HepG2 (cell line): ENCODE measurements around the gene PSD4. TPM values are rescaled to one million over a fixed set of nuclear protein-coding genes. Genes with fewer than 3 reads are reported as not detected.
A peak's percentile ranks its signal among the peaks of the same experiment; 100 is the strongest.

Source experiments
- ARNT2 ChIP-seq: sonication (generic); formaldehyde crosslinking; IDR thresholded peaks from 2 replicates; pipeline ENCODE4 v1.8.0; 2022; ENCODE audit warnings: mild to moderate bottlenecking, low read depth, missing genetic modification reagents, moderate library complexity
- CBX1 ChIP-seq: IDR thresholded peaks from one replicate; pipeline ENCODE4 v1.6.1; 2016; ENCODE audit warnings: antibody characterized with exemption, low read depth
- CC2D1A ChIP-seq: sonication (generic); formaldehyde crosslinking; IDR thresholded peaks from 2 replicates; pipeline ENCODE4 v1.8.1; 2023; ENCODE audit warnings: mild to moderate bottlenecking, missing genetic modification reagents
- GLI4 ChIP-seq: sonication (generic); formaldehyde crosslinking; IDR thresholded peaks from 2 replicates; pipeline ENCODE4 v1.5.1; 2020; ENCODE audit warnings: missing genetic modification reagents, mild to moderate bottlenecking, moderate library complexity, borderline replicate concordance
- HOXA9 ChIP-seq: sonication (generic); formaldehyde crosslinking; IDR thresholded peaks from 2 replicates; pipeline ENCODE4 v1.8.1; 2022; ENCODE audit warnings: missing genetic modification reagents, mild to moderate bottlenecking, moderate library complexity, borderline replicate concordance
- NCOR1 ChIP-seq: fragments of 200-600 bp; sonication (generic); IDR thresholded peaks from 2 replicates; pipeline ENCODE4 v1.7.0; 2017; ENCODE audit warnings: antibody characterized with exemption, low read length, borderline replicate concordance
- NFYC ChIP-seq: IDR thresholded peaks from 2 replicates; pipeline ENCODE4 v1.6.1; 2016; ENCODE audit warnings: missing genetic modification reagents, missing compliant biosample characterization
- RARG ChIP-seq: sonication (generic); formaldehyde crosslinking; IDR thresholded peaks from 2 replicates; pipeline ENCODE4 v1.4.0; 2020; ENCODE audit warnings: low read depth, mild to moderate bottlenecking, missing genetic modification reagents
- STAT5B ChIP-seq: sonication (generic); formaldehyde crosslinking; IDR thresholded peaks from 2 replicates; pipeline ENCODE4 v1.4.0; 2020; ENCODE audit warnings: missing genetic modification reagents
- ZFY ChIP-seq: sonication (generic); formaldehyde crosslinking; IDR thresholded peaks from 2 replicates; pipeline ENCODE4 v1.4.0; 2020; ENCODE audit warnings: missing genetic modification reagents
- ZNF138 ChIP-seq: sonication (generic); formaldehyde crosslinking; IDR thresholded peaks from 2 replicates; pipeline ENCODE4 v1.5.0; 2020; ENCODE audit warnings: mild to moderate bottlenecking, low read depth, missing genetic modification reagents
- ZNF160 ChIP-seq: sonication (generic); formaldehyde crosslinking; IDR thresholded peaks from 2 replicates; pipeline ENCODE4 v1.8.0; 2022; ENCODE audit warnings: mild to moderate bottlenecking, inconsistent platforms, missing genetic modification reagents
- ZNF782 ChIP-seq: sonication (generic); formaldehyde crosslinking; IDR thresholded peaks from 2 replicates; pipeline ENCODE4 v1.4.0; 2020; ENCODE audit warnings: missing genetic modification reagents, mild to moderate bottlenecking, borderline replicate concordance
- ZNF891 ChIP-seq: sonication (generic); formaldehyde crosslinking; IDR thresholded peaks from 2 replicates; pipeline ENCODE4 v1.5.0; 2020; ENCODE audit warnings: mild to moderate bottlenecking, missing genetic modification reagents
- polyA plus RNA-seq, 8 experiments: library from polyadenylated mRNA; depleted of rRNA in 3 of 8; stranded (reverse) in 7 of 8; unstranded in 1 of 8; fragments of >200 nt; fragmentation: Illumina TruSeq in 4 of 8; extraction: Trizol in 4 of 8; gene quantifications; 2 replicates each; pipeline versions ENCODE4 v1.2.1 to v1.2.3, GENCODE V29; 2011 to 2016; ENCODE audit warnings: low read depth in 4 of 8, missing spikeins in 1 of 8, mixed read lengths in 1 of 8; ENCODE audit not compliant: insufficient read depth in 1 of 8
- total RNA-seq, 5 experiments: library from RNA; depleted of rRNA; stranded (reverse); fragments of >200 nt; fragmentation: Illumina TruSeq; extraction: Trizol; gene quantifications; 2 replicates each; pipeline ENCODE4 v1.2.3, GENCODE V29; 2016; ENCODE audit warnings: low read depth in 1 of 5
- TF ChIP-seq, protein P1 (sequence below): sonication (generic); IDR thresholded peaks from 2 replicates; pipeline ENCODE4 v1.6.1; 2016; ENCODE audit warnings: low read depth, borderline replicate concordance
- TF ChIP-seq, protein P2 (sequence below): sonication (generic); formaldehyde crosslinking; IDR thresholded peaks from 2 replicates; pipeline ENCODE4 v1.4.0; 2020; ENCODE audit warnings: mild to moderate bottlenecking, missing genetic modification reagents
- TF ChIP-seq, protein P3 (sequence below): sonication (generic); formaldehyde crosslinking; IDR thresholded peaks from 2 replicates; pipeline ENCODE4 v1.8.1; 2023; ENCODE audit warnings: mild to moderate bottlenecking, moderate library complexity, missing genetic modification reagents
- TF ChIP-seq, protein P4 (sequence below): sonication (generic); formaldehyde crosslinking; IDR thresholded peaks from 2 replicates; pipeline ENCODE4 v1.4.0; 2020; ENCODE audit warnings: missing genetic modification reagents
- TF ChIP-seq, protein P5 (sequence below): sonication (generic); formaldehyde crosslinking; IDR thresholded peaks from 2 replicates; pipeline ENCODE4 v1.4.0; 2020; ENCODE audit warnings: missing genetic modification reagents, mild to moderate bottlenecking, borderline replicate concordance
- TF ChIP-seq, protein P6 (sequence below): sonication (generic); formaldehyde crosslinking; IDR thresholded peaks from 2 replicates; pipeline ENCODE4 v1.4.0; 2020; ENCODE audit warnings: missing genetic modification reagents, low read depth, mild to moderate bottlenecking, borderline replicate concordance

The PSD4 gene
- total and polyA plus RNA-seq, 2 of the 13 experiments (the other 11 are each of a cell fraction or from before 2014, with no cell fraction given): 5.8 to 9.4 TPM

DNA sequence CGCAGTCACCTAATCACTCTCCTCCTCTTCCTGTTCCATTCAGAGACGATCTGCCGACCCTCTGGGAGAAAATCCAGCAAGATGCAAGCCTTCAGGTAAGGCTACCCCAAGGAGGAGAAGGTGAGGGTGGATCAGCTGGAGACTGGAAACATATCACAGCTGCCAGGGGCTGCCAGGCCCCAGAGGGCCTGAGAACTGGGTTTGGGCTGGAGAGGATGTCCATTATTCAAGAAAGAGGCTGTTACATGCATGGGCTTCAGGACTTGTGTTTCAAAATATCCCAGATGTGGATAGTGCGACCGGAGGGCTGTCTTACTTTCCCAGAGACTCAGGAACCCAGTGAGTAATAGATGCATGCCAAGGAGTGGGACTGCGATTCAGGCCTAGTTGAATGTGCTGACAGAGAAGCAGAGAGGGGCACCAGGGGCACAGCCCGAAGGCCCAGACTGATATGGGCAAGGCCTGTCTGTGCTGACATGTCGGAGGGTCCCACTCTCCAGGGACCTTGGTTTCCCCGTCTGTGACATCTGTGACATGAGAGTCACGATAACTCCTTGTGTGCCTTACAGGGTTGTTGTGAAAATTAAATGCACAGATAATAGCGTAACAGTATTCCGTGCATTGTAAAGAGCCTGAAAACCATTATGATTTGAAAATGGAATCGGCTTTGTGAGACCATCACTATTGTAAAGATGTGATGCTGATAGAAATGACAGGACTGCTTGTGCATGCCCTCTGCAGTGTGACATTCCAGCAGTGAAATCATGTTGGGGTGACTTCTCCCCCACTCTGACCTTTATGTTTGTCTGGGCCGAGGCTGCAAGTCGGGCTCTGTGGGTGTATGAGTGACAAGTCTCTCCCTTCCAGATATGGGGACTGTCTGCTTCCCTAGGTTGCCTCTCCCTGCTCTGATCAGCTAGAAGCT is 45.9 kb upstream of the PSD4 start (continued):
- TF ChIP-seq, protein P1, sequence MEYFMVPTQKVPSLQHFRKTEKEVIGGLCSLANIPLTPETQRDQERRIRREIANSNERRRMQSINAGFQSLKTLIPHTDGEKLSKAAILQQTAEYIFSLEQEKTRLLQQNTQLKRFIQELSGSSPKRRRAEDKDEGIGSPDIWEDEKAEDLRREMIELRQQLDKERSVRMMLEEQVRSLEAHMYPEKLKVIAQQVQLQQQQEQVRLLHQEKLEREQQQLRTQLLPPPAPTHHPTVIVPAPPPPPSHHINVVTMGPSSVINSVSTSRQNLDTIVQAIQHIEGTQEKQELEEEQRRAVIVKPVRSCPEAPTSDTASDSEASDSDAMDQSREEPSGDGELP: peak; percentile 29; the same call in 1 of the 2 replicates
- TF ChIP-seq CBX1: no peak
- 0 out of 2 replicates have a peak, but pooled peaks have one; percentile 60 for TF ChIP-seq ZNF138
- peak; percentile 46 for TF ChIP-seq ZFY (CRISPR knock-in tag)
- peak; percentile 81; the same call in 1 of the 2 replicates for TF ChIP-seq ZNF782
- no peak for TF ChIP-seq HOXA9
- TF ChIP-seq, protein P2, sequence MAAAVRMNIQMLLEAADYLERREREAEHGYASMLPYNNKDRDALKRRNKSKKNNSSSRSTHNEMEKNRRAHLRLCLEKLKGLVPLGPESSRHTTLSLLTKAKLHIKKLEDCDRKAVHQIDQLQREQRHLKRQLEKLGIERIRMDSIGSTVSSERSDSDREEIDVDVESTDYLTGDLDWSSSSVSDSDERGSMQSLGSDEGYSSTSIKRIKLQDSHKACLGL (CRISPR knock-in tag): 0 out of 2 replicates have a peak, but pooled peaks have one; percentile 36
- TF ChIP-seq ARNT2 (CRISPR knock-in tag): no peak; the same call in 1 of the 2 replicates
- TF ChIP-seq, protein P3, sequence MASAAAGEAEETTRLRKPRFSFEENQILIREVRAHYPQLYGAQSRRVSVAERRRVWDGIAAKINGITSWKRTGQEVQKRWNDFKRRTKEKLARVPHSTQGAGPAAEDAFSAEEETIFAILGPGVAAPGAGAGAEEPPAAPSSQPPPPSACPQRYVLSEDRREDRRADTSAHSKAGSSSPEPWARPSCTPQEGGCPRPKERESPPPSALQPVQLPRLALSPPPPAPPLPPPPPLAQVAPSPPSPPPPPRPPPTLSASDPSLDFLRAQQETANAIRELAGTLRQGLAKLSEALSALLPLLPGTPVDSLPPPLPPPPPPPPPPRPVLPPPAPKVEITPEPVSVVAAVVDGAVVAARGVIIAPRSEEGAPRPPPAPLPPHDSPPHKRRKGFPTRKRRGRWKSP (CRISPR knock-in tag): 0 out of 2 replicates have a peak, but pooled peaks have one; percentile 1
- TF ChIP-seq NFYC: no peak
- TF ChIP-seq GLI4 (CRISPR knock-in tag): 0 out of 2 replicates have a peak, but pooled peaks have one; percentile 40
- TF ChIP-seq, protein P4, sequence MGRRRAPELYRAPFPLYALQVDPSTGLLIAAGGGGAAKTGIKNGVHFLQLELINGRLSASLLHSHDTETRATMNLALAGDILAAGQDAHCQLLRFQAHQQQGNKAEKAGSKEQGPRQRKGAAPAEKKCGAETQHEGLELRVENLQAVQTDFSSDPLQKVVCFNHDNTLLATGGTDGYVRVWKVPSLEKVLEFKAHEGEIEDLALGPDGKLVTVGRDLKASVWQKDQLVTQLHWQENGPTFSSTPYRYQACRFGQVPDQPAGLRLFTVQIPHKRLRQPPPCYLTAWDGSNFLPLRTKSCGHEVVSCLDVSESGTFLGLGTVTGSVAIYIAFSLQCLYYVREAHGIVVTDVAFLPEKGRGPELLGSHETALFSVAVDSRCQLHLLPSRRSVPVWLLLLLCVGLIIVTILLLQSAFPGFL (CRISPR knock-in tag): no peak
- TF ChIP-seq, protein P5, sequence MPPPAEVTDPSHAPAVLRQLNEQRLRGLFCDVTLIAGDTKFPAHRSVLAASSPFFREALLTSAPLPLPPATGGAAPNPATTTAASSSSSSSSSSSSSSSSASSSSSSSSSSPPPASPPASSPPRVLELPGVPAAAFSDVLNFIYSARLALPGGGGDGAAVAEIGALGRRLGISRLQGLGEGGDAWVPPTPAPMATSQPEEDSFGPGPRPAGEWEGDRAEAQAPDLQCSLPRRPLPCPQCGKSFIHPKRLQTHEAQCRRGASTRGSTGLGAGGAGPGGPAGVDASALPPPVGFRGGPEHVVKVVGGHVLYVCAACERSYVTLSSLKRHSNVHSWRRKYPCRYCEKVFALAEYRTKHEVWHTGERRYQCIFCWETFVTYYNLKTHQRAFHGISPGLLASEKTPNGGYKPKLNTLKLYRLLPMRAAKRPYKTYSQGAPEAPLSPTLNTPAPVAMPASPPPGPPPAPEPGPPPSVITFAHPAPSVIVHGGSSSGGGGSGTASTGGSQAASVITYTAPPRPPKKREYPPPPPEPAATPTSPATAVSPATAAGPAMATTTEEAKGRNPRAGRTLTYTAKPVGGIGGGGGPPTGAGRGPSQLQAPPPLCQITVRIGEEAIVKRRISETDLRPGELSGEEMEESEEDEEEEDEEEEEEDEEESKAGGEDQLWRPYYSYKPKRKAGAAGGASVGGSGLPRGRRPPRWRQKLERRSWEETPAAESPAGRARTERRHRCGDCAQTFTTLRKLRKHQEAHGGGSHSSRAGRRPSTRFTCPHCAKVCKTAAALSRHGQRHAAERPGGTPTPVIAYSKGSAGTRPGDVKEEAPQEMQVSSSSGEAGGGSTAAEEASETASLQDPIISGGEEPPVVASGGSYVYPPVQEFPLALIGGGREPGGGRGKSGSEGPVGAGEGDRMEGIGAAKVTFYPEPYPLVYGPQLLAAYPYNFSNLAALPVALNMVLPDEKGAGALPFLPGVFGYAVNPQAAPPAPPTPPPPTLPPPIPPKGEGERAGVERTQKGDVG (CRISPR knock-in tag): no peak
- TF ChIP-seq, protein P6, sequence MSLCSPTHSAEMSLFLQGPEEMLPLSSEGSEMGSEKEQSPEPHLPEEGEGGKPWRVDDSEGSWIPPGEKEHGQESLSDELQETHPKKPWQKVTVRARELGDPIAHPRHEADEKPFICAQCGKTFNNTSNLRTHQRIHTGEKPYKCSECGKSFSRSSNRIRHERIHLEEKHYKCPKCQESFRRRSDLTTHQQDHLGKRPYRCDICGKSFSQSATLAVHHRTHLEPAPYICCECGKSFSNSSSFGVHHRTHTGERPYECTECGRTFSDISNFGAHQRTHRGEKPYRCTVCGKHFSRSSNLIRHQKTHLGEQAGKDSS (CRISPR knock-in tag): 0 out of 2 replicates have a peak, but pooled peaks have one; percentile 43
- no peak for TF ChIP-seq ZNF160 (CRISPR knock-in tag)
- 0 out of 2 replicates have a peak, but pooled peaks have one; percentile 49 for TF ChIP-seq CC2D1A (CRISPR knock-in tag)
- peak; percentile 62 for TF ChIP-seq ZNF891 (CRISPR knock-in tag)
- TF ChIP-seq RARG (CRISPR knock-in tag): 0 out of 2 replicates have a peak, but pooled peaks have one; percentile 80
- no peak for TF ChIP-seq NCOR1
- TF ChIP-seq STAT5B (CRISPR knock-in tag): no peak
